B cell (primary cell): ENCODE results near the gene PDPN. TPM values are rescaled to one million over a fixed set of nuclear protein-coding genes. Genes with fewer than 3 reads are reported as not detected.

ENCODE experiments used
- ATAC-seq: fragments of 200-7000 bp; cut with Tn5 transposase; one replicate; pipeline ENCODE4 v1.10.0; 2021; ENCODE audit warnings: low read depth, mild to moderate bottlenecking, moderate number of reproducible peaks, moderate library complexity
- CTCF ChIA-PET: fragments of 350-600 bp; sonication (Branson Sonifier 250); formaldehyde crosslinking; loops from one replicate; lab custom pipeline; 2021; ENCODE audit warnings: antibody characterized with exemption, inconsistent platforms; lab: Charles Lee
- POLR2A ChIA-PET: fragments of 350-600 bp; sonication (Branson Sonifier 250); formaldehyde crosslinking; loops from one replicate; lab custom pipeline; 2021; ENCODE audit warnings: antibody characterized with exemption; lab: Charles Lee
- DNase-seq: peaks from one replicate; pipeline ENCODE4 v3.0.0; 2013
- H2AFZ ChIP-seq: 2 replicates; pipeline ENCODE4 v1.6.1; 2012; ENCODE audit warnings: mild to moderate bottlenecking, low read depth, low read length; ENCODE audit not compliant: insufficient read depth, poor library complexity, severe bottlenecking
- H3K27ac ChIP-seq, 2 donors: 1 replicate in 1 of 2; 2 replicates in 1 of 2; pipeline ENCODE4 v1.5.1; 2012 to 2013; ENCODE audit warnings: low read length in 2 of 2, mild to moderate bottlenecking in 2 of 2, moderate library complexity in 1 of 2
- H3K27me3 ChIP-seq, 4 experiments: fragments of 200-600 bp in 1 of 4; sonication (generic) in 1 of 4; replicated peaks in 1 of 4; 1 replicate in 2 of 4; 2 replicates in 2 of 4; pipeline versions ENCODE4 v1.6.1 to v1.7.0; 2013 to 2016; ENCODE audit warnings: low read length in 3 of 4, mild to moderate bottlenecking in 2 of 4, mixed read lengths in 1 of 4, moderate library complexity in 1 of 4; ENCODE audit not compliant: insufficient read depth in 4 of 4, control insufficient read depth in 3 of 4; ENCODE audit errors: control extremely low read depth in 1 of 4
- H3K36me3 ChIP-seq, 2 experiments: replicated peaks in 1 of 2; 1 replicate in 1 of 2; 2 replicates in 1 of 2; pipeline versions ENCODE4 v1.6.1 to v1.7.1; 2013; ENCODE audit warnings: low read length in 1 of 2; ENCODE audit not compliant: insufficient read depth in 2 of 2, control insufficient read depth in 1 of 2; ENCODE audit errors: control extremely low read depth in 1 of 2, extremely low read depth in 1 of 2
- H3K4me1 ChIP-seq, 2 donors: fragments of 200-600 bp in 1 of 2; sonication (generic) in 1 of 2; 1 replicate in 1 of 2; 2 replicates in 1 of 2; pipeline versions ENCODE4 v1.5.1 to v1.6.1; 2013 to 2017; ENCODE audit warnings: low read length in 2 of 2; ENCODE audit not compliant: control insufficient read depth in 2 of 2, insufficient read depth in 2 of 2
- H3K4me2 ChIP-seq: replicated peaks from 2 replicates; pipeline ENCODE3; 2012; ENCODE audit warnings: mild to moderate bottlenecking, low read depth, low read length; ENCODE audit not compliant: poor library complexity, severe bottlenecking
- H3K4me3 ChIP-seq, 5 experiments: fragments of 200-600 bp in 1 of 5; sonication (generic) in 1 of 5; 1 replicate in 3 of 5; 2 replicates in 2 of 5; pipeline versions ENCODE4 v1.5.1 to v1.7.0; 2011 to 2016; ENCODE audit warnings: low read length in 4 of 5, mild to moderate bottlenecking in 4 of 5, low read depth in 2 of 5, control low read depth in 1 of 5, moderate library complexity in 1 of 5; ENCODE audit not compliant: insufficient read depth in 1 of 5; ENCODE audit errors: control extremely low read depth in 1 of 5, extremely low read depth in 1 of 5
- H3K79me2 ChIP-seq: fragments of 200-600 bp; sonication (generic); one replicate; pipeline ENCODE4 v1.6.0; 2016; ENCODE audit warnings: low read length; ENCODE audit not compliant: control insufficient read depth, insufficient read depth
- H3K9ac ChIP-seq: fragments of 200-600 bp; sonication (generic); 2 replicates; pipeline ENCODE4 v1.6.1; 2017; ENCODE audit warnings: mild to moderate bottlenecking, low read length, moderate library complexity
- H3K9me3 ChIP-seq, 3 donors: one replicate each; pipeline versions ENCODE4 v1.6.1 to v1.7.1; 2013; ENCODE audit warnings: low read length in 2 of 3; ENCODE audit not compliant: control insufficient read depth in 2 of 3, insufficient read depth in 1 of 3; ENCODE audit errors: control extremely low read depth in 1 of 3
- H4K20me1 ChIP-seq: 2 replicates; pipeline ENCODE4 v1.6.0; 2012; ENCODE audit warnings: mild to moderate bottlenecking, low read length; ENCODE audit not compliant: insufficient read depth, control insufficient read depth, poor library complexity, severe bottlenecking
- H3K27ac Mint-ChIP-seq: one replicate; pipeline ENCODE4 v1.8.0; 2021; ENCODE audit warnings: mixed read lengths
- H3K27me3 Mint-ChIP-seq: one replicate; pipeline ENCODE4 v1.8.0; 2021; ENCODE audit warnings: mixed read lengths
- H3K4me1 Mint-ChIP-seq: one replicate; pipeline ENCODE4 v1.8.0; 2021; ENCODE audit warnings: mixed read lengths
- H3K4me3 Mint-ChIP-seq: one replicate; pipeline ENCODE4 v1.8.0; 2021; ENCODE audit warnings: mixed read lengths
- H3K9me3 Mint-ChIP-seq: one replicate; pipeline ENCODE4 v1.8.0; 2022; ENCODE audit warnings: mixed read lengths; ENCODE audit not compliant: insufficient read depth
- EZH2 ChIP-seq: IDR thresholded peaks from 2 replicates; pipeline ENCODE4 v1.6.1; 2012; ENCODE audit warnings: borderline replicate concordance, low read depth, mild to moderate bottlenecking, moderate library complexity, low read length; ENCODE audit not compliant: insufficient read depth, poor library complexity, severe bottlenecking
- WGBS: methylation state at CpG from one replicate; pipeline ENCODE4 v1.1.5; 2013; ENCODE audit warnings: missing lambda C conversion rate; ENCODE audit not compliant: insufficient coverage; 5-methylcytosine and 5-hydroxymethylcytosine counted together
- intact Hi-C: fragments of 100-400 bp; cut with micrococcal nuclease; formaldehyde crosslinking; loops from one replicate; pipeline ENCODE4 v1.10.0; 2022
- polyA plus RNA-seq: library from polyadenylated mRNA; depleted of rRNA; stranded (reverse); fragments of >200 nt; gene quantifications from 2 replicates; pipeline ENCODE4 v1.2.3, GENCODE V29; 2012
- total RNA-seq, 2 donors: library from RNA; stranded (reverse); fragments of 120-200 nt in 1 of 2; gene quantifications; 1 replicate in 1 of 2; 2 replicates in 1 of 2; pipeline versions ENCODE4 v1.2.3 to v1.2.4, GENCODE V29; 2013 to 2022
- TF ChIP-seq, protein P1 (sequence below): fragments of 200-600 bp; IDR thresholded peaks from one replicate; pipeline ENCODE4 v1.8.0; 2022; ENCODE audit warnings: antibody characterized with exemption, mild to moderate bottlenecking

PDPN gene
- total and polyA plus RNA-seq, 2 donors (not counting 1 experiment from before 2014, with no cell fraction given) = not detected

DNA sequence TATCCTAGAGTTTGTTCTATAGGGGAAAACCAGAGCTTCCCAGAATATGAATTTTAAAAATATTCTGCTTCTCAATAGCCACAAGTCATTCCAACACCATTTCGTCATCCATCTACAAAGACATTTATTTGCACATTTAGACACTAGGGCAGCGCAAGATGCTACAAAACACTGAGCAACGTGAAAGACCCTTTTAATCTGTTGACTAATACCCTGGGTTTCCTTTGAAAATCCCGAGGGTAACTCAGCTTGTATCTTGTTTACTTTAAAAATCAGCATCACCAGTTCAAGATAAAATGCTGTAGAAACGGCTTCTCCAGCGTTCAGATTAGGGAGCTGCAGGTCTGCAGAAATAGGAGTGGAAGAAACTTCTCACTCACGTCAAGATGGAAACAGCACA, 13.5 kb downstream of the PDPN start:
- ATAC-seq = no peak
- Mint-ChIP-seq H3K4me3 (no peak overlapping the region), H3K9me3 (no peaks in the 10 kb centered on the region), H3K27me3 (peaks cover 15% of the 10 kb centered on the region), H3K27ac (no peak overlapping the region), H3K4me1 (no peaks in the 10 kb centered on the region)
- H3K9me3 ChIP-seq = no peaks in the 10 kb centered on the region
- H3K9ac ChIP-seq = no peak overlapping the region
- H3K4me2 ChIP-seq = no peak overlapping the region
- ChIA-PET CTCF (no interaction called here), POLR2A (interaction anchor here (1.1 kb wide), 1 partner anchor 9 kb away, joined by 3 read pairs; no protein-coding TSS in a partner anchor)
- H3K79me2 ChIP-seq = no peaks in the 10 kb centered on the region
- WGBS = 78% methylated on average over 5 of the region's 7 CpGs
- no peak overlapping the region for H2AFZ ChIP-seq
- no peak overlapping the region for H3K27ac ChIP-seq
- H3K27me3 ChIP-seq = peaks cover 0 to 9% (median 0%) of the 10 kb centered on the region in 4 experiments
- no peaks in the 10 kb centered on the region for H3K36me3 ChIP-seq
- H4K20me1 ChIP-seq = no peaks in the 10 kb centered on the region
- H3K4me1 ChIP-seq = no peaks in the 10 kb centered on the region
- no peak for TF ChIP-seq EZH2
- TF ChIP-seq, protein P1, sequence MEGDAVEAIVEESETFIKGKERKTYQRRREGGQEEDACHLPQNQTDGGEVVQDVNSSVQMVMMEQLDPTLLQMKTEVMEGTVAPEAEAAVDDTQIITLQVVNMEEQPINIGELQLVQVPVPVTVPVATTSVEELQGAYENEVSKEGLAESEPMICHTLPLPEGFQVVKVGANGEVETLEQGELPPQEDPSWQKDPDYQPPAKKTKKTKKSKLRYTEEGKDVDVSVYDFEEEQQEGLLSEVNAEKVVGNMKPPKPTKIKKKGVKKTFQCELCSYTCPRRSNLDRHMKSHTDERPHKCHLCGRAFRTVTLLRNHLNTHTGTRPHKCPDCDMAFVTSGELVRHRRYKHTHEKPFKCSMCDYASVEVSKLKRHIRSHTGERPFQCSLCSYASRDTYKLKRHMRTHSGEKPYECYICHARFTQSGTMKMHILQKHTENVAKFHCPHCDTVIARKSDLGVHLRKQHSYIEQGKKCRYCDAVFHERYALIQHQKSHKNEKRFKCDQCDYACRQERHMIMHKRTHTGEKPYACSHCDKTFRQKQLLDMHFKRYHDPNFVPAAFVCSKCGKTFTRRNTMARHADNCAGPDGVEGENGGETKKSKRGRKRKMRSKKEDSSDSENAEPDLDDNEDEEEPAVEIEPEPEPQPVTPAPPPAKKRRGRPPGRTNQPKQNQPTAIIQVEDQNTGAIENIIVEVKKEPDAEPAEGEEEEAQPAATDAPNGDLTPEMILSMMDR = no peak
- no peak overlapping the region for H3K4me3 ChIP-seq
- intact Hi-C loops = no loop called here
- no peak for DNase-seq

DNA sequence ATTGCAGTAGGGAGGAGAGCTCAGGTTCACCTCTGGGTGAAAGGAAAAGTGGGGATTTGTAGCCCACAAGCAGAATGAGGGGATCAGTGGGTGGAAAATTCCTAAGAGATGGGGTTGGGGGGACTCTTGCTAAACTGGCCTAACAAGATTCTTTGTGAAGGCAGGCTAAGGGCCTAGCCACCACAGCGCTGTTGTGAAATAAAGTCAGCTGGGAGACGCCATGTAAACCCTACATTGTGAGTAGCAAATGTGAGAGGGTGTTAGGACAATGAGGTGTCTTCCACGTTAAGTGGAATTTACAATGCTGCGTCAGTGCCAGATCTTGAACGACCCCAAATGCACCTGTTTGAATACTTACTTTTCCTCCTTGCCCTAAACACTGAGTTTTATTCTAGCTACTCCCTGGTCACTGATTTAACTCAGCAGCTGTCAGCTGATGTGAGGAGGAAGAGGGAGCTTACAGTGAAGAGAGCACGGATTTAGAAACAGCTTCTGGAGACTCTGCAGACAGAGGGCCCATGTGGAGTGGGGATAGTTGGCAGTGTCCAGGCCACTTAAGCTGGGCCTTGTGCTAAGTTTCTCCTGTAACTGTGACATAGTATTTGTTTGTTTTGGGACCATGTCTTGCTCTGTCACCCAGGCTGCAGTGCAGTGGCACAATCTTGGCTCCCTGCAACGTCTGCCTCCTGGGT, 17.3 kb downstream of the PDPN start:
- Histone ChIP-seq H3K27me3 (peaks cover 0 to 5% (median 0%) of the 10 kb centered on the region in 4 experiments), H3K4me1 (no peaks in the 10 kb centered on the region), H3K9ac (no peak overlapping the region), H3K4me3 (no peak overlapping the region), H3K36me3 (no peaks in the 10 kb centered on the region), H3K4me2 (no peak overlapping the region), H3K79me2 (no peaks in the 10 kb centered on the region), H4K20me1 (no peaks in the 10 kb centered on the region), H3K27ac (no peak overlapping the region), H2AFZ (no peak overlapping the region), H3K9me3 (no peaks in the 10 kb centered on the region)
- H3K27me3 Mint-ChIP-seq = peaks cover 12% of the 10 kb centered on the region
- intact Hi-C loops = no loop called here
- no peak overlapping the region for H3K27ac Mint-ChIP-seq
- H3K9me3 Mint-ChIP-seq = no peaks in the 10 kb centered on the region
- H3K4me1 Mint-ChIP-seq = no peaks in the 10 kb centered on the region
- no peak overlapping the region for H3K4me3 Mint-ChIP-seq
- DNase-seq (no peak), ATAC-seq (no peak)
- no peak for TF ChIP-seq EZH2
- TF ChIP-seq, protein P1 = no peak
- POLR2A ChIA-PET = no interaction called here
- CTCF ChIA-PET = interaction anchor here (0.6 to 0.8 kb wide), 2 partner anchors 19 to 357 kb away, joined by 3 to 4 read pairs; no protein-coding TSS in a partner anchor
- 86% methylated on average over 5 of the region's 7 CpGs for WGBS
